ENCODE results near the gene LCN10.

- TF ChIP-seq CTCF (IDR thresholded peaks at IDR 0.05; ENCODE audit: low read length) (no peak), EZH2 (IDR thresholded peaks at IDR 0.05; ENCODE audit: borderline replicate concordance, low read length) (no peak)
These were observed 52.5 kb downstream of the LCN10 start for GRCh38 chr9:136690104-136690805.
